Measurements from ENCODE around the gene OR6S1. TPM values are rescaled to one million over a fixed set of nuclear protein-coding genes. Genes with fewer than 3 reads are reported as not detected.

OR6S1 gene
- total RNA-seq, 3 donors from 2014 or later (not counting 1 experiment from before 2014, with no cell fraction given), result not detected

DNA sequence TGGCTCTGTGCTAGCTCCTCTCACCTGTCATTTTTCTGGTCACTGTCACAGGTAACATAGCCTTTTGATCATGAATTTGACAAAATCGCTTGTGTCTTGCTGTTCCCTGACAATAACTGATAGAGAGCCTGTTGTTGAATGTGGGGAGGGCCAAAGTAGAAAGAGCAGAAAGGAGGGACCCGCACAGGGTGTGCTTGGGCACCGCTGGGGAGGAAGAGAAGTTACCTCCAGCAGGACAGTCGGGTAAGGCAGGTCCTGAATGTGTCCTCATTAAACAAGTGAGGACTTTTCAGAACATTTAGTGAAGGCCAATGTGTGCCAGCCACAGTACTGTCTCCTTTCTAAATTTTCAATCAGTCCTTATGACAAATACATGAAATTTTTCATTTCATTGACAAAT is 50.3 kb downstream of the OR6S1 start, which contains the start of gene RNASE12:
Gene RNASE12, minus strand, starts transcription at position 142 of the 400 bp plus-strand sequence. CDS start 653 bp downstream, outside the sequence.
- no peaks in the 10 kb centered on the region for H3K36me3 Mint-ChIP-seq
- intact Hi-C loops (cut with micrococcal nuclease), result no loop called here
- H3K27ac Mint-ChIP-seq, result no peak within 1 kb of the TSS

More for the DNA sequence above, 50.3 kb downstream of the OR6S1 start, which contains the start of gene RNASE12:
- Histone ChIP-seq H3K4me3 (ENCODE audit: low read length) (no peak within 1 kb of the TSS), H3K27me3 (ENCODE audit: control insufficient read depth, insufficient read depth, low read length) (no peaks in the 10 kb centered on the region), H3K36me3 (ENCODE audit: control insufficient read depth, insufficient read depth, low read length) (no peaks in the 10 kb centered on the region), H3K9me3 (ENCODE audit: control insufficient read depth, insufficient read depth, low read length) (no peaks in the 10 kb centered on the region), H3K27ac (ENCODE audit: low read length) (no peak within 1 kb of the TSS), H3K4me1 (ENCODE audit: control insufficient read depth, insufficient read depth, low read length) (no peaks in the 10 kb centered on the region)
- TF ChIP-seq, protein P1, sequence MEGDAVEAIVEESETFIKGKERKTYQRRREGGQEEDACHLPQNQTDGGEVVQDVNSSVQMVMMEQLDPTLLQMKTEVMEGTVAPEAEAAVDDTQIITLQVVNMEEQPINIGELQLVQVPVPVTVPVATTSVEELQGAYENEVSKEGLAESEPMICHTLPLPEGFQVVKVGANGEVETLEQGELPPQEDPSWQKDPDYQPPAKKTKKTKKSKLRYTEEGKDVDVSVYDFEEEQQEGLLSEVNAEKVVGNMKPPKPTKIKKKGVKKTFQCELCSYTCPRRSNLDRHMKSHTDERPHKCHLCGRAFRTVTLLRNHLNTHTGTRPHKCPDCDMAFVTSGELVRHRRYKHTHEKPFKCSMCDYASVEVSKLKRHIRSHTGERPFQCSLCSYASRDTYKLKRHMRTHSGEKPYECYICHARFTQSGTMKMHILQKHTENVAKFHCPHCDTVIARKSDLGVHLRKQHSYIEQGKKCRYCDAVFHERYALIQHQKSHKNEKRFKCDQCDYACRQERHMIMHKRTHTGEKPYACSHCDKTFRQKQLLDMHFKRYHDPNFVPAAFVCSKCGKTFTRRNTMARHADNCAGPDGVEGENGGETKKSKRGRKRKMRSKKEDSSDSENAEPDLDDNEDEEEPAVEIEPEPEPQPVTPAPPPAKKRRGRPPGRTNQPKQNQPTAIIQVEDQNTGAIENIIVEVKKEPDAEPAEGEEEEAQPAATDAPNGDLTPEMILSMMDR (IDR thresholded peaks at IDR 0.05), result no peak
- no peak within 1 kb of the TSS for H3K4me3 Mint-ChIP-seq
- ATAC-seq (no peak), DNase-seq (no peak)
- no peaks in the 10 kb centered on the region for H3K4me1 Mint-ChIP-seq
- H3K9me3 Mint-ChIP-seq, result no peaks in the 10 kb centered on the region
- H3K27me3 Mint-ChIP-seq (ENCODE audit: low read depth in 2 of 2), result peaks cover 17 to 38% of the 10 kb centered on the region in 2 donors
- WGBS (ENCODE audit: insufficient coverage), result 87% methylated on average over 4 of the region's 4 CpGs

Other genes starting within 250 kb of the OR6S1 start
- 10 to 100 TPM; 76.3 to 83.2 (median 80.8) TPM for gene TEP1, start 228.2 kb downstream of the OR6S1 start, total RNA-seq
- gene KLHL33, start 205.5 kb downstream of the OR6S1 start, total RNA-seq, result under 1 TPM; 0.25 to 0.97 (median 0.31) TPM
- gene OSGEP, start 186.9 kb downstream of the OR6S1 start, total RNA-seq, result 10 to 100 TPM; 60.1 to 65.4 (median 63.3) TPM
- gene APEX1, start 186.5 kb downstream of the OR6S1 start, total RNA-seq, result 10 to 100 TPM; 66.0 to 77.6 (median 74.9) TPM
- 10 to 100 TPM; 61.5 to 68.2 (median 63.3) TPM for gene PIP4P1, start 180.3 kb downstream of the OR6S1 start, total RNA-seq
- gene PNP, start 172.3 kb downstream of the OR6S1 start, total RNA-seq, result 10 to 100 TPM; 49.5 to 76.8 (median 51.8) TPM
- gene RNASE10, start 136.2 kb downstream of the OR6S1 start, total RNA-seq, result 1 to 10 TPM in 1 of 3 donors, under 1 TPM in 1, not detected in 1; 0.96 to 1.1 TPM
- not detected for gene RNASE9, start 80.6 kb downstream of the OR6S1 start, total RNA-seq
- not detected for gene RNASE11, start 53.7 kb downstream of the OR6S1 start, total RNA-seq
- gene RNASE12, start 50.3 kb downstream of the OR6S1 start, total RNA-seq, result not detected
- gene RNASE4, start 42.9 kb upstream of the OR6S1 start, total RNA-seq, result under 1 TPM in 2 of 3 donors, not detected in 1; 0.60 to 0.68 TPM
- gene ANG, start 47.1 kb upstream of the OR6S1 start, total RNA-seq, result under 1 TPM in 1 of 3 donors, not detected in 2; 0.35 TPM
- not detected for gene EDDM3A, start 104.2 kb upstream of the OR6S1 start, total RNA-seq
- gene EDDM3B, start 126.7 kb upstream of the OR6S1 start, total RNA-seq, result not detected
- gene RNASE6, start 139.6 kb upstream of the OR6S1 start, total RNA-seq, result 1 to 10 TPM; 1.9 to 5.1 (median 4.9) TPM
- gene RNASE1, start 161.2 kb upstream of the OR6S1 start, total RNA-seq, result not detected
- under 1 TPM in 1 of 3 donors, not detected in 2; 0.72 TPM for gene RNASE3, start 249.7 kb upstream of the OR6S1 start, total RNA-seq

Data from natural killer cell (primary cell).